K562 (cell line): ENCODE measurements around the gene CDKN2C. TPM values are rescaled to one million over a fixed set of nuclear protein-coding genes. Genes with fewer than 3 reads are reported as not detected.

ENCODE experiments used
- ATF7 ChIP-seq: fragments of 450-650 bp; IDR thresholded peaks from 2 replicates; pipeline ENCODE4 v1.7.1; 2014; ENCODE audit warnings: mild to moderate bottlenecking, moderate library complexity
- BRCA1 ChIP-seq, 2 experiments: fragments of 450-650 bp in 1 of 2; sonication (generic) in 1 of 2; formaldehyde crosslinking in 1 of 2; IDR thresholded peaks; 2 replicates each; pipeline versions ENCODE4 v1.5.0 to v1.6.1; 2017 to 2020; ENCODE audit warnings: mild to moderate bottlenecking in 1 of 2, missing genetic modification reagents in 1 of 2
- CHCHD3 ChIP-seq: fragments of 250-450 bp; sonication (Bioruptor Pico); IDR thresholded peaks from 2 replicates; pipeline ENCODE4 v2.1.2; 2022; ENCODE audit warnings: mild to moderate bottlenecking
- EZH2 ChIP-seq: IDR thresholded peaks from 2 replicates; pipeline ENCODE4 v1.6.1; 2012; ENCODE audit warnings: low read depth, mild to moderate bottlenecking, inconsistent platforms, low read length, borderline replicate concordance
- HNRNPK ChIP-seq: fragments of 200-400 bp; formaldehyde crosslinking; IDR thresholded peaks from one replicate; pipeline ENCODE4 v1.6.1; 2018; ENCODE audit warnings: mild to moderate bottlenecking, low read depth, low read length; ENCODE audit not compliant: poor library complexity, severe bottlenecking
- KLF10 ChIP-seq: fragments of 250-450 bp; sonication (Bioruptor Pico); IDR thresholded peaks from 2 replicates; pipeline ENCODE4 v1.6.1; 2021; ENCODE audit warnings: matching md5 sums
- MTA2 ChIP-seq: fragments of 450-650 bp; IDR thresholded peaks from 2 replicates; pipeline ENCODE4 v1.6.1; 2016; ENCODE audit warnings: low read depth
- PHB ChIP-seq: fragments of 250-450 bp; sonication (Bioruptor Pico); IDR thresholded peaks from 2 replicates; pipeline ENCODE4 v1.5.0; 2021
- POLR2AphosphoS5 ChIP-seq: IDR thresholded peaks from 2 replicates; pipeline ENCODE4 v1.6.1; 2011; ENCODE audit warnings: mild to moderate bottlenecking, low read depth, low read length, moderate library complexity; ENCODE audit not compliant: control insufficient read depth, insufficient read depth
- SMAD4 ChIP-seq: fragments of 250-450 bp; sonication (Bioruptor Pico); conservative IDR thresholded peaks from 2 replicates; pipeline ENCODE4 v1.8.0; 2021; ENCODE audit warnings: inconsistent platforms, mild to moderate bottlenecking, moderate library complexity
- TRIM24 ChIP-seq, 2 experiments: fragments of 450-650 bp; IDR thresholded peaks; 2 replicates each; pipeline ENCODE4 v1.6.1; 2016
- ZNF41 ChIP-seq: fragments of 250-450 bp; sonication (Bioruptor Pico); conservative IDR thresholded peaks from 2 replicates; pipeline ENCODE4 v1.4.0; 2020; ENCODE audit warnings: mild to moderate bottlenecking
- ZNF79 ChIP-seq: fragments of 250-450 bp; sonication (Bioruptor Pico); IDR thresholded peaks from 2 replicates; pipeline ENCODE4 v1.4.0; 2020; ENCODE audit warnings: low read depth, mild to moderate bottlenecking, moderate library complexity
- polyA plus RNA-seq, 8 experiments: library from polyadenylated mRNA; depleted of rRNA in 4 of 8; stranded (reverse) in 5 of 8; unstranded in 3 of 8; fragments of >200 nt; fragmentation: Nextera tagmentation in 2 of 8; fragmentation: Illumina TruSeq in 1 of 8; extraction: Ambion mirVana in 2 of 8; extraction: Trizol in 1 of 8; gene quantifications; 2 replicates each; pipeline versions ENCODE4 v1.2.1 to v1.2.3, GENCODE V29; 2011 to 2014; ENCODE audit warnings: inconsistent platforms in 1 of 8, missing spikeins in 1 of 8
- total RNA-seq, 7 experiments: library from RNA; depleted of rRNA in 6 of 7; stranded (reverse); fragments of >200 nt in 6 of 7; fragmentation: Illumina TruSeq in 2 of 7; extraction: Trizol in 2 of 7; gene quantifications; 2 replicates each; pipeline versions ENCODE4 v1.2.1 to v1.2.3, GENCODE V29; 2011 to 2021; ENCODE audit warnings: low replicate concordance in 1 of 7
- TF ChIP-seq, protein P1 (sequence below), 2 experiments: fragments of 450-650 bp; IDR thresholded peaks; 2 replicates each; pipeline ENCODE4 v1.6.1; 2018; ENCODE audit warnings: mild to moderate bottlenecking in 2 of 2, low read depth in 1 of 2; ENCODE audit not compliant: partially characterized antibody in 2 of 2
- TF ChIP-seq, protein P2 (sequence below): fragments of 150-350 bp; conservative IDR thresholded peaks from 2 replicates; pipeline ENCODE4 v1.6.1; 2014; ENCODE audit warnings: low read length
- TF ChIP-seq, protein P3 (sequence below), 2 experiments: fragments of 450-650 bp; conservative IDR thresholded peaks; 2 replicates each; pipeline ENCODE4 v1.6.1; 2017; ENCODE audit warnings: mild to moderate bottlenecking in 2 of 2, moderate library complexity in 2 of 2

CDKN2C gene
- total and polyA plus RNA-seq, 9 of the 15 experiments (the other 6 are each of a cell fraction or from before 2014, with no cell fraction given) = 11.9 to 74.3 (median 45.9) TPM

DNA sequence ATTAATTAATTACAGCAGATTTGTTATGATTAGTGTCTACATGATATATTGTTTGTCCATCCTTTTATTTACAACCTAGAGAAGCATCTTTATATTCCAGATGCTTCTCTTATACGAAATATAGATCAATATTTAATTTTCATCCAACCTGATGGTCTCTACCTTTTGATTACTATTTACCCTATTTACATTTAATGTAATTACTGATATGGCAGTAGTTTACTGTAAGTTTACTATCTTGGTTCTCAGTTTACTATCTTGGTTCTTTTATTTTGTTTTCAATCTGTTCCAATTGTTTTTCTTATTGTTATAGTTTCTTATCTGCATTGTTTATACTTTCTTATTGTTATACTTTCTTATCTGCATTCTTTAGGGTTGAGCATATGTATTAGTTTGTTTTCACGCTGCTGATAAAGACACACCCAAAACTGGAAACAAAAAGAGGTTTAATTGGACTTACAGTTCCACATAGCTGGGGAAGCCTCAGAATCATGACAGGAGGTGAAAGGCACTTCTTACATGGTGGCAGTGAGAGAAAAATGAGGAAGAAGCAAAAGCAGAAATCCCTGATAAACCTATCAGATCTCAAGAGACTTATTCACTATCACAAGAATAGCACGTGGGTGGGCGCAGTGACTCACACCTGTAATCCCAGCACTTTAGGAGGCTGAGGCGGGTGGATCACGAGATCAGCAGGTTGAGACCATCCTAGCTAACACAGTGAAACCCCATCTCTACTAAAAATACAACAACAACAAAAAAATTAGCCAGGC, 38.9 kb upstream of the CDKN2C start (continued):
- TF ChIP-seq, protein P1, sequence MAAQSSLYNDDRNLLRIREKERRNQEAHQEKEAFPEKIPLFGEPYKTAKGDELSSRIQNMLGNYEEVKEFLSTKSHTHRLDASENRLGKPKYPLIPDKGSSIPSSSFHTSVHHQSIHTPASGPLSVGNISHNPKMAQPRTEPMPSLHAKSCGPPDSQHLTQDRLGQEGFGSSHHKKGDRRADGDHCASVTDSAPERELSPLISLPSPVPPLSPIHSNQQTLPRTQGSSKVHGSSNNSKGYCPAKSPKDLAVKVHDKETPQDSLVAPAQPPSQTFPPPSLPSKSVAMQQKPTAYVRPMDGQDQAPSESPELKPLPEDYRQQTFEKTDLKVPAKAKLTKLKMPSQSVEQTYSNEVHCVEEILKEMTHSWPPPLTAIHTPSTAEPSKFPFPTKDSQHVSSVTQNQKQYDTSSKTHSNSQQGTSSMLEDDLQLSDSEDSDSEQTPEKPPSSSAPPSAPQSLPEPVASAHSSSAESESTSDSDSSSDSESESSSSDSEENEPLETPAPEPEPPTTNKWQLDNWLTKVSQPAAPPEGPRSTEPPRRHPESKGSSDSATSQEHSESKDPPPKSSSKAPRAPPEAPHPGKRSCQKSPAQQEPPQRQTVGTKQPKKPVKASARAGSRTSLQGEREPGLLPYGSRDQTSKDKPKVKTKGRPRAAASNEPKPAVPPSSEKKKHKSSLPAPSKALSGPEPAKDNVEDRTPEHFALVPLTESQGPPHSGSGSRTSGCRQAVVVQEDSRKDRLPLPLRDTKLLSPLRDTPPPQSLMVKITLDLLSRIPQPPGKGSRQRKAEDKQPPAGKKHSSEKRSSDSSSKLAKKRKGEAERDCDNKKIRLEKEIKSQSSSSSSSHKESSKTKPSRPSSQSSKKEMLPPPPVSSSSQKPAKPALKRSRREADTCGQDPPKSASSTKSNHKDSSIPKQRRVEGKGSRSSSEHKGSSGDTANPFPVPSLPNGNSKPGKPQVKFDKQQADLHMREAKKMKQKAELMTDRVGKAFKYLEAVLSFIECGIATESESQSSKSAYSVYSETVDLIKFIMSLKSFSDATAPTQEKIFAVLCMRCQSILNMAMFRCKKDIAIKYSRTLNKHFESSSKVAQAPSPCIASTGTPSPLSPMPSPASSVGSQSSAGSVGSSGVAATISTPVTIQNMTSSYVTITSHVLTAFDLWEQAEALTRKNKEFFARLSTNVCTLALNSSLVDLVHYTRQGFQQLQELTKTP (IDR thresholded peaks at IDR 0.05; ENCODE audit: low read depth in 1 of 2, partially characterized antibody in 2 of 2) = peak in 1 of 2 experiments; percentile 63
- TF ChIP-seq TRIM24 (IDR thresholded peaks at IDR 0.05) = peak; percentile 53 to 82; a peak in 2 of 4 replicates
- no peak for TF ChIP-seq ZNF41 (CRISPR knock-in tag)
- no peak for TF ChIP-seq CHCHD3 (CRISPR knock-in tag)
- TF ChIP-seq ZNF79 (CRISPR knock-in tag) = no peak
- TF ChIP-seq, protein P2, sequence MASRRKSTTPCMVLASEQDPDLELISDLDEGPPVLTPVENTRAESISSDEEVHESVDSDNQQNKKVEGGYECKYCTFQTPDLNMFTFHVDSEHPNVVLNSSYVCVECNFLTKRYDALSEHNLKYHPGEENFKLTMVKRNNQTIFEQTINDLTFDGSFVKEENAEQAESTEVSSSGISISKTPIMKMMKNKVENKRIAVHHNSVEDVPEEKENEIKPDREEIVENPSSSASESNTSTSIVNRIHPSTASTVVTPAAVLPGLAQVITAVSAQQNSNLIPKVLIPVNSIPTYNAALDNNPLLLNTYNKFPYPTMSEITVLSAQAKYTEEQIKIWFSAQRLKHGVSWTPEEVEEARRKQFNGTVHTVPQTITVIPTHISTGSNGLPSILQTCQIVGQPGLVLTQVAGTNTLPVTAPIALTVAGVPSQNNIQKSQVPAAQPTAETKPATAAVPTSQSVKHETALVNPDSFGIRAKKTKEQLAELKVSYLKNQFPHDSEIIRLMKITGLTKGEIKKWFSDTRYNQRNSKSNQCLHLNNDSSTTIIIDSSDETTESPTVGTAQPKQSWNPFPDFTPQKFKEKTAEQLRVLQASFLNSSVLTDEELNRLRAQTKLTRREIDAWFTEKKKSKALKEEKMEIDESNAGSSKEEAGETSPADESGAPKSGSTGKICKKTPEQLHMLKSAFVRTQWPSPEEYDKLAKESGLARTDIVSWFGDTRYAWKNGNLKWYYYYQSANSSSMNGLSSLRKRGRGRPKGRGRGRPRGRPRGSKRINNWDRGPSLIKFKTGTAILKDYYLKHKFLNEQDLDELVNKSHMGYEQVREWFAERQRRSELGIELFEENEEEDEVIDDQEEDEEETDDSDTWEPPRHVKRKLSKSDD = no peak
- peak; percentile 40; the same call in 1 of the 2 replicates for TF ChIP-seq ATF7
- TF ChIP-seq PHB (CRISPR knock-in tag) = no peak
- TF ChIP-seq HNRNPK = no peak
- TF ChIP-seq SMAD4 (CRISPR knock-in tag) = 0 out of 2 replicates have a peak, but pooled peaks have one; percentile 23
- TF ChIP-seq KLF10 (CRISPR knock-in tag) = no peak
- no peak for TF ChIP-seq BRCA1 (IDR thresholded peaks at IDR 0.05)
- TF ChIP-seq BRCA1 (CRISPR knock-in tag; IDR thresholded peaks at IDR 0.05) = no peak
- TF ChIP-seq MTA2 = no peak
- no peak for TF ChIP-seq EZH2
- TF ChIP-seq, protein P3, sequence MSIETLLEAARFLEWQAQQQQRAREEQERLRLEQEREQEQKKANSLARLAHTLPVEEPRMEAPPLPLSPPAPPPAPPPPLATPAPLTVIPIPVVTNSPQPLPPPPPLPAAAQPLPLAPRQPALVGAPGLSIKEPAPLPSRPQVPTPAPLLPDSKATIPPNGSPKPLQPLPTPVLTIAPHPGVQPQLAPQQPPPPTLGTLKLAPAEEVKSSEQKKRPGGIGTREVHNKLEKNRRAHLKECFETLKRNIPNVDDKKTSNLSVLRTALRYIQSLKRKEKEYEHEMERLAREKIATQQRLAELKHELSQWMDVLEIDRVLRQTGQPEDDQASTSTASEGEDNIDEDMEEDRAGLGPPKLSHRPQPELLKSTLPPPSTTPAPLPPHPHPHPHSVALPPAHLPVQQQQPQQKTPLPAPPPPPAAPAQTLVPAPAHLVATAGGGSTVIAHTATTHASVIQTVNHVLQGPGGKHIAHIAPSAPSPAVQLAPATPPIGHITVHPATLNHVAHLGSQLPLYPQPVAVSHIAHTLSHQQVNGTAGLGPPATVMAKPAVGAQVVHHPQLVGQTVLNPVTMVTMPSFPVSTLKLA (conservative IDR thresholded peaks at IDR 0.05) = peak in 1 of 2 experiments; percentile 57; a peak in 1 of 4 replicates
- TF ChIP-seq POLR2AphosphoS5 = no peak
